HG03442 (cell line): ENCODE data around the gene MYH11.
"Not testable (repeated sequence)": the region's sequence is repeated elsewhere in the genome, so short reads cannot be mapped to it uniquely, and the experiment has no call there.

ENCODE experiments used
- ATAC-seq: cut with Tn5 transposase; IDR thresholded peaks from one replicate; pipeline ENCODE4 v1.9.1; 2021; ENCODE audit warnings: mild to moderate bottlenecking, moderate library complexity; ENCODE audit not compliant: unreplicated experiment

The MYH11 gene

DNA sequence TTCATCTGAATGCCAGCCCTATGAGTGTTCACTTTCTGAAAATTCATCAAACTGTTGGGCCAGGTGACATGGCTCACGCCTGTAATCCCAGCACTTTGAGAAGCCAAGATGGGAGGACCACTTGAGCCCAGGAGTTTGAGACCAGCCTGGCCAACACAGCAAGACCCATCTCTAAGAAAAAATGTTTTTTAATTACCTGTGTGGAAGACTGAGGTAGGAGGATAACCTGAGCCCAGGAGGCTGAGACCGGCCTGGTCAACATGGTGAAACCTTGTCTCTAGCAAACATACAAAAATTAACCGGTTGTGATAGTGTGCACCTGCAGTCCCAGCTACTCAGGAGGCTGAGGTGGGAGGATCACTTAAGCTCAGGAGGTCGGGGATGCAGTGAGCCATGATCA, 10.3 kb downstream of the MYH11 start:
- ATAC-seq: no peak

GRCh38 chr16:15843635-15844279, 13.1 kb downstream of the MYH11 start:
- ATAC-seq: no peak

- not testable (repeated sequence) for ATAC-seq
Observed at GRCh38 chr16:15839204-15839603, 17.6 kb downstream of the MYH11 start.

GRCh38 chr16:15837761-15838160, 19.1 kb downstream of the MYH11 start:
- ATAC-seq: no peak

GRCh38 chr16:15836965-15837611, 19.7 kb downstream of the MYH11 start:
- ATAC-seq: no peak

DNA sequence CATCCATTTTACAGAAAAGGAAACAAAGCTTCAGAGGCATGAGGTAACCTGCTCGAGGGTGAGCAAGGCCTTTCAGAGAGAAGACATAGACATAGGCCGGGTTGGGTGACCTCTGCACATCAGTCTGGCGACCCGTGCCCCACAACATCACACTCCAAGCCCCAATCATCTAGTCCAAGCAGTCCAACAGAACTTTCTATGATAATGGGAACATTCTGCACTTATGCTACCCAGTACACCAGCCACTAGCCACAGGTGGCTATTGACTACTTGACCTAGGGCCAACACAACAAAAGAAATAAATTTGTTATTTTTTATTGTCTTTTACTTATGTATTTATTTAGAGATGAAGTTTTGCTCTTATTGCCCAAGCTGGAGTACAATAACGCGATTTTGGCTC, 20.8 kb downstream of the MYH11 start:
- ATAC-seq: no peak

DNA sequence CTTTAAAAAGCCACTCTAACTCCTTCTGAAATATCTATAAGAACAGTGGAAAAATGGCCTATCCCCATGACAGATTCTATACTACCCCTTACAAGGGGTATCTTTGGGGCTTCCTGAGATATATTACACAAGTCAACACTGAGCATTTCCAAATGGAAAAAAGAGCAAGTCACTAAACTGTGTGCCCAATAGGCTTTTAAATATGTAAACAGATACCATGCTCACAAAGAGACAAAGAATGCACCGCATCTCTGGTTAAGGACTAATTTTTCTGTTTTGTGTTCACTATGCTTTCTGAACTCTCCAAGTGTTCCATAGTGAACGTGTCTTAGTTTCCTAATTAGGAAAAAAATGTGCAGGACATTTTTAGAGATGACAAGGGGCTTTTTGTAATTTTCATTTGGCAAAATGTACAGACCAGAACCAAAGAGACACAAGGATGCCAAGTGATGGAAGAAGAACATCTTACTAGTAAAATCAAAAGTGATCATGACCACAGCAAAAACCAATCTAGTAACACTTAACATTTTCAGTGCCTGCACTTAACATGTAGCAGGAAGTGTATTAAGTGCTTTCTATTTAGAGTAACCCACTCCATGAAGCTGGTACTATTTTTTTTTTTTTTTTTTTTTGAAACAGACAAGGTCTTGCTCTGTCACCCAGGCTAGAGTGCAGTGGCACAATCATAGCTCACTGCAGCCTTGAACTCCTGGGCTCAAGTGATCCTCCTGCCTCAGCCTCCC, 21.5 kb downstream of the MYH11 start:
- ATAC-seq: no peak

GRCh38 chr16:15834502-15834901, 22.3 kb downstream of the MYH11 start:
- ATAC-seq: no peak

DNA sequence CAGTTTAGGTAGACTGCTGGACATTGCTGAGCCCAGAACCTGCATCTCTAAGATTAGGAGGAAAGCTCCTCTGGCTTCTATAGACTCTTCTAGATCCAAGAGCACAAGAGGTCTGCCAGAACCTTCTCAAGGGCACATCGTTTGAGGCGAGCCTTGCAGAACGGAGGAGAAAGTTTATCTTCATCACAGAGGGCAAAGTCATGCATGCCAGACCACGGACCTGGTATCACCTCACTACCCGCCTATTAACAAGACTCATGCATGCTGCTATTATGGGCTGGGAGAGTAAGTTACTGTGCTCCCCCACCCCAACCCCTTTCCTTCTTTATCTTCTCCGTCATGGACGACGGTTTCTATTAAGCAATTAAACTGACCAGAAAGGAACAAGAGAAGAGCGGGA, 23.3 kb downstream of the MYH11 start:
- ATAC-seq: no peak

DNA sequence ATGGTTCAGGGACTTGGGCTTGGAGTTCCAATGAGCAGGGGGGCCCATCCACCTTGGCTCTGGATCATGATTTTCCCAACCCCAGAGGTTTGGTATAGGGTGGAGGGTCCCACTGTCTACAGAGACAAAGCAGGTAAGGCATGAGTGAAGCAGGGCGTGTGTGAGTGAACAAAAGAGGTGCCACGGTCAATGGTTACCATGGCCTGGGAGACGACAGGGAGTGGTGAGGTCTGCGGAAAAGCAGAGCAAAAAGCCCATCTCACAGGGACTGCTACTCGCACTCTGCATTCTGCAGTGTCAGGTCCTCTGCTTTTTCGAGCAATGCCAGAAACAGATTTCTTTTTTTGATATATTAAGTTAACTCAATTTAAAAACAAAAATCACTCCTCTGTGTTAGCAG, 24.6 kb downstream of the MYH11 start:
- no peak for ATAC-seq

GRCh38 chr16:15830832-15831451, 25.9 kb downstream of the MYH11 start:
- no peak for ATAC-seq

- ATAC-seq: no peak
Observed at GRCh38 chr16:15829460-15829859, 27.4 kb downstream of the MYH11 start.

DNA sequence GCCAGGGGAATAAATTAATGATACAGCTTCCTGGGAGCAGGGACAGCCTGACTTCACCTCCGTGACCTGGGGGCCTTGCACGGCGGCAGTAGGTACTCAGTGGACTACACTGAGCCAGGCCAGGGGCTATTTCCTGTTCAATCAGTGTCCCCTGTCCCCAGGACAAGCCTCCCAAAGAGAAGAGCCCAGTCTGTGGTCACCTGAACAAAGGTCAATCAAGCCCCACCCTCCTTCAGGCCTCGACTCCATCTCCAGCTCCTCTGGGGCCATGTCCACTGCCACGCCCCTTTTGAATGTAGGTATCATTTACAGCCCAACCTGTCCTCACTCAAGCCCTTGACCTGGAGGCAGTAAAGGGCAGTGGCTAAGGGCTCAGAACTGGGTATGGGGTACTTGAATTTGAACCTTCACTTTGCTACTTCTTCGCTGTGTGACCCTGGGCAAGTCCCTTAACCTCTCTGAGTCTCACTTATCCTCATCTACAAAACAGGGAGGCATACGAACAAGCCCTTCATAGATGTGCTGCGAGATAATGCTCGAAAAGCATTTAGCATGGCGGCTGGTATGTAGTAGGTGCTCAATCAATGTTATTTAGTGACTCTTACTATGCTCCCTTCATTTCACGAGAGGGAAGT, 29.0 kb downstream of the MYH11 start:
- ATAC-seq: no peak

- ATAC-seq: no peak
Observed at GRCh38 chr16:15827299-15827698, 29.5 kb downstream of the MYH11 start.

- ATAC-seq: no peak
Observed at GRCh38 chr16:15825750-15826305, 31.0 kb downstream of the MYH11 start.

DNA sequence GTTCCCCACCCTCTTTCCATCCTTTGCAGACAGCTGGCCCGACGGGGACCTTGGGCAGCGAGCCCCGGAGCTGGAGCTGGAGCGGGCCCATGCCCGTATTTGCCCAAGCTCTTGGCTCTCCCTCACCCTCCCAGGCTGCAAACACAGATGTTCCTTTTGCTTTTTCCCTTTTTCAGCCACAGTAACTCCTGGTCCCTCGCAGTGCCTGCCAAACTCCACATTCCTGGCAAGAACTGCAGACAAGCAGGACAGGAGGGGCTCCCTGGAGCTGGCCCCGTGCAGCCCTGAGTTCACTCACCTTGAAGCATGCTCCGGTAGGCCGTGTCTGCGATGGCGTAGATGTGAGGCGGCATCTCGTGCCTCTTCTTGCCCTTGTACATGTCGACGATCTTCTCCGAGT, 33.9 kb downstream of the MYH11 start:
- no peak for ATAC-seq

GRCh38 chr16:15820837-15821236, 36.0 kb downstream of the MYH11 start:
- no peak for ATAC-seq

DNA sequence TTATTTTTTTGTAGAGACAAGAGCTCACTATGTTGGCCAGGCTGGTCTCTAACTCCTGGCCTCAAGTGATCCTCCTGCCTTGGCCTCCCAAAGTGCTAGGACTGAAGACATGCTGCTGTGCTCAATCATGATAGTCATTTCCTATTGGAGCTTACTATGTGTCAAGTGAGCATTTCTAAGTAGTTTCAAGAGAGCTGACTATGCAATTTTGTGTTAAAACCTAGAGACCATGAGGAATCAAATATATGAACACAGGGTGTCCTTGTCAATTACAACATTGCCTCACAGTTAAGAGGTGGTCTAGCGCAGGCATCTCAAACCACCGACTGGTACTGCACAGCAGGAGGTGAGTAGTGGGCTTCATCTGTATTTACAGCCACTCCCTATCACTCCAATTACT, 37.8 kb downstream of the MYH11 start:
- no peak for ATAC-seq

DNA sequence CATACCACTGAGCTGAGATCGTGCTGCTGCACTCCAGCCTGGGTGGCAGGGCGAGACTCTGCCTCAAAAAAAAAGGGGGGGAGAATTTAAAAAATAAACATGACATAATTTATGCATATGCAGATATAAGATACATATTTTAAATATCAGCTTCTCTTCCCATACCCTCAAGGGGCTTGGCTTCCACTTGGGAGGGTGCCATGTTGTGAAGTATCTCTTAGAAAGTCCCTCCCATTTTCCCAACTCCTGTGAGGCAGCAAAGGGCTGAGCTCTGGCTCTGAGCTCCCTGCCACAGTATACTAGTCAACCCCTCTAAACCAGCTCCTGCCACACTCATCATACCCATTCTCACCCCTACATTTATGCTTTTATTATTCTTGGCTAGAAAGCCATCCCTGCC, 39.4 kb downstream of the MYH11 start:
- ATAC-seq: no peak

- no peak for ATAC-seq
Observed at GRCh38 chr16:15816228-15816627, 40.6 kb downstream of the MYH11 start.

DNA sequence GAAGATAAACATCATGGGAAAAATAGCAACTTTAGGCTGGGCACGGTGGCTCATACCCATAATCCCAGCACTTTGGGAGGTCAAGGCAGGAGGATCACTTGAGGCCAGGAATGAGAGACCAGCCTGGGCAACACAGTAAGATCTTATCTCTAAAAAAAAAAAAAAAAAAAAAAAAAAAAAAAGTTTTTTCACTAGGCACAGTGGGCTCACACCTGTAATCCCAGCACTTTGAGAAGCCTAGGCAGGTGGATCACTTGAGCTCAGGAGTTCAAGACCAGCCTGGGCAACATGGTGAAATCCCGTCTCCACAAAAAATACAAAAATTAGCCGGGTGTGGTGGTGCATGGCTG, 44.5 kb downstream of the MYH11 start:
- ATAC-seq: not testable (repeated sequence)
